ENCODE results near the gene GSK3B.

- TF ChIP-seq POLR2A (IDR thresholded peaks at IDR 0.05; ENCODE audit: low read length) (no peak), GATA1 (IDR thresholded peaks at IDR 0.05; ENCODE audit: low read depth, low read length) (no peak)
Observed at GRCh38 chr3:119831941-119832371, 262.3 kb downstream of the GSK3B start.

All from erythroblast (primary cell).